Smooth muscle cell (in vitro differentiated cells): ENCODE results near the gene MUC5B. TPM values are rescaled to one million over a fixed set of nuclear protein-coding genes. Genes with fewer than 3 reads are reported as not detected.

Experiments
- DNase-seq: peaks from one replicate; lab custom pipeline; 2025; ENCODE audit not compliant: unreplicated experiment; lab: John Stamatoyannopoulos, UW
- H2AFZ ChIP-seq: fragments of 200-600 bp; sonication (generic); 2 replicates; pipeline ENCODE4 v1.6.0; 2016; ENCODE audit warnings: antibody characterized with exemption, low read depth, mild to moderate bottlenecking
- H3F3A ChIP-seq: fragments of 200-600 bp; sonication (generic); 2 replicates; pipeline ENCODE4 v1.6.0; 2017; ENCODE audit warnings: antibody characterized with exemption, low read depth
- H3K27ac ChIP-seq: fragments of 200-600 bp; sonication (generic); 2 replicates; pipeline ENCODE4 v1.5.1; 2016; ENCODE audit warnings: low read depth, mild to moderate bottlenecking
- H3K27me3 ChIP-seq: fragments of 200-600 bp; sonication (generic); 2 replicates; pipeline ENCODE4 v1.6.1; 2016; ENCODE audit warnings: low read depth, mild to moderate bottlenecking
- H3K36me3 ChIP-seq: fragments of 200-600 bp; sonication (generic); 2 replicates; pipeline ENCODE4 v1.5.1; 2016; ENCODE audit warnings: low read depth
- H3K4me1 ChIP-seq: fragments of 200-600 bp; sonication (generic); 2 replicates; pipeline ENCODE4 v1.5.1; 2016; ENCODE audit warnings: low read depth
- H3K4me2 ChIP-seq: fragments of 200-600 bp; sonication (generic); 2 replicates; pipeline ENCODE4 v1.6.0; 2016; ENCODE audit warnings: mild to moderate bottlenecking
- H3K4me3 ChIP-seq: fragments of 200-600 bp; sonication (generic); 2 replicates; pipeline ENCODE4 v1.5.1; 2016; ENCODE audit warnings: mild to moderate bottlenecking
- H3K79me2 ChIP-seq: fragments of 200-600 bp; sonication (generic); 2 replicates; pipeline ENCODE4 v1.6.0; 2016; ENCODE audit warnings: low read depth, mild to moderate bottlenecking
- H3K9ac ChIP-seq: fragments of 200-600 bp; sonication (generic); 2 replicates; pipeline ENCODE4 v1.6.0; 2016; ENCODE audit warnings: low read depth
- H3K9me3 ChIP-seq: fragments of 200-600 bp; sonication (generic); replicated peaks from 2 replicates; pipeline ENCODE4 v1.5.1; 2016; ENCODE audit warnings: low read depth
- H4K20me1 ChIP-seq: fragments of 200-600 bp; sonication (generic); 2 replicates; pipeline ENCODE4 v1.6.0; 2016; ENCODE audit warnings: low read depth
- WGBS: methylation state at CpG from one replicate; pipeline ENCODE4 v1.1.7; 2016; ENCODE audit warnings: low lambda C conversion rate; 5-methylcytosine and 5-hydroxymethylcytosine counted together
- polyA plus RNA-seq: library from polyadenylated mRNA; unstranded; fragments of >200 nt; fragmentation: Nextera tagmentation; extraction: Ambion mirVana; gene quantifications from 2 replicates; pipeline ENCODE4 v1.2.1, GENCODE V29; 2016
- total RNA-seq: library from RNA; depleted of rRNA; stranded (reverse); fragments of >200 nt; gene quantifications from 2 replicates; pipeline ENCODE4 v1.2.3, GENCODE V29; 2014
- TF ChIP-seq, protein P1 (sequence below): fragments of 200-600 bp; sonication (generic); IDR thresholded peaks from 2 replicates; pipeline ENCODE4 v1.5.1; 2017; ENCODE audit warnings: borderline replicate concordance, mild to moderate bottlenecking, antibody characterized with exemption; ENCODE audit not compliant: insufficient read depth, poor library complexity, severe bottlenecking

MUC5B gene
- total and polyA plus RNA-seq, 2 experiments from 2014 or later: not detected

DNA sequence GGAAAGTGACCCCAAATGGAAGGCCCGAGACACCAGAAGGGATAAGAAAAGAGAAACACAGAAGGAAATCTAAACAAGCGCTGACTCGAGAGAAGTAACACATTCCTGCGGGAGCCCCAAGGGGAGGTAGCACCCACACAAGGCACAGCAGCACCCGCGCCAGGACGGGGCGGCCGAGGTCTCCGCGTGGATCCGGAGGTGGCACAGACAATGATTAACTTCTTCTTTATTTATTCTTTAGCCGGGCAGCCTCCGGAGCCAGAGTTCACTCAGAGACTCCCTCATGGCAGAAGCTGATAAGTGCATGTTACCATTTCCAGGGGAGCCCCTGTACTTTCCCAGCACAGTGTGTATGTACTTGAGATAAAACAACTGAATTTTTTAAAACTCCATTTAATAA is 81.5 kb downstream of the MUC5B start:
- peaks cover 99% of the 10 kb centered on the region for H3K79me2 ChIP-seq
- no peak overlapping the region for H3K27ac ChIP-seq
- WGBS: 83% methylated on average over 14 of the region's 14 CpGs
- peaks cover 4% of the 10 kb centered on the region for H3K4me1 ChIP-seq
- no peak overlapping the region for H2AFZ ChIP-seq
- H3K36me3 ChIP-seq: no peaks in the 10 kb centered on the region
- TF ChIP-seq, protein P1, sequence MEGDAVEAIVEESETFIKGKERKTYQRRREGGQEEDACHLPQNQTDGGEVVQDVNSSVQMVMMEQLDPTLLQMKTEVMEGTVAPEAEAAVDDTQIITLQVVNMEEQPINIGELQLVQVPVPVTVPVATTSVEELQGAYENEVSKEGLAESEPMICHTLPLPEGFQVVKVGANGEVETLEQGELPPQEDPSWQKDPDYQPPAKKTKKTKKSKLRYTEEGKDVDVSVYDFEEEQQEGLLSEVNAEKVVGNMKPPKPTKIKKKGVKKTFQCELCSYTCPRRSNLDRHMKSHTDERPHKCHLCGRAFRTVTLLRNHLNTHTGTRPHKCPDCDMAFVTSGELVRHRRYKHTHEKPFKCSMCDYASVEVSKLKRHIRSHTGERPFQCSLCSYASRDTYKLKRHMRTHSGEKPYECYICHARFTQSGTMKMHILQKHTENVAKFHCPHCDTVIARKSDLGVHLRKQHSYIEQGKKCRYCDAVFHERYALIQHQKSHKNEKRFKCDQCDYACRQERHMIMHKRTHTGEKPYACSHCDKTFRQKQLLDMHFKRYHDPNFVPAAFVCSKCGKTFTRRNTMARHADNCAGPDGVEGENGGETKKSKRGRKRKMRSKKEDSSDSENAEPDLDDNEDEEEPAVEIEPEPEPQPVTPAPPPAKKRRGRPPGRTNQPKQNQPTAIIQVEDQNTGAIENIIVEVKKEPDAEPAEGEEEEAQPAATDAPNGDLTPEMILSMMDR: no peak
- DNase-seq: no peak
- peaks cover 95% of the 10 kb centered on the region for H4K20me1 ChIP-seq
- H3K9me3 ChIP-seq: no peaks in the 10 kb centered on the region
- no peak overlapping the region for H3K9ac ChIP-seq
- no peak overlapping the region for H3K4me3 ChIP-seq
- H3K4me2 ChIP-seq: no peak overlapping the region
- H3F3A ChIP-seq: no peaks in the 10 kb centered on the region
- H3K27me3 ChIP-seq: no peaks in the 10 kb centered on the region

DNA sequence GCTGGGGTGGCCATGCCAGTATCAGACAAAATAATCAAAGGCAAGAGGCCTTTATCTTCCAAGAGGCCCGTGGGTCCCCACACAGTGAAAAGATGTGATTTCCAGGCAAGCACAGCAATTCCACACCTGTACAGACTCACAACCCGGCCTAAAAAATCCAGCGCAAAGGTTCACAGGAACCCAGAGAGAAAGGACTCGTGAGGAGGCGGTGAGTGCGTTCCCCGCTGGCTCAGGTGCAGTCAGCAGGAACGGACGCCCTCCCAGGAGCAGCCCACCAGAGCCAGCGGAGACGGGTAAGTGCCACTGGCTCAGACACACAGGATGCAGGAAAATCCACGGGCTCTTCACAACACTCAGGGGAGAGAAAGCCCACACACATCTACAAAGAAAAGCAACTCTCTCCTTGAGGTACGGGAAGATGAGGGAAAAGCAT is 82.2 kb downstream of the MUC5B start:
- Histone ChIP-seq H3K27me3 (no peaks in the 10 kb centered on the region), H3K9ac (no peak overlapping the region), H3K4me2 (no peak overlapping the region), H3K4me1 (peaks cover 4% of the 10 kb centered on the region), H3K79me2 (peaks cover 93% of the 10 kb centered on the region), H3K27ac (no peak overlapping the region), H3K36me3 (no peaks in the 10 kb centered on the region), H2AFZ (no peak overlapping the region), H3F3A (no peaks in the 10 kb centered on the region), H3K4me3 (no peak overlapping the region), H4K20me1 (peaks cover 88% of the 10 kb centered on the region), H3K9me3 (no peaks in the 10 kb centered on the region)
- WGBS: 95% methylated on average over 13 of the region's 13 CpGs
- TF ChIP-seq, protein P1: no peak
- no peak for DNase-seq

DNA sequence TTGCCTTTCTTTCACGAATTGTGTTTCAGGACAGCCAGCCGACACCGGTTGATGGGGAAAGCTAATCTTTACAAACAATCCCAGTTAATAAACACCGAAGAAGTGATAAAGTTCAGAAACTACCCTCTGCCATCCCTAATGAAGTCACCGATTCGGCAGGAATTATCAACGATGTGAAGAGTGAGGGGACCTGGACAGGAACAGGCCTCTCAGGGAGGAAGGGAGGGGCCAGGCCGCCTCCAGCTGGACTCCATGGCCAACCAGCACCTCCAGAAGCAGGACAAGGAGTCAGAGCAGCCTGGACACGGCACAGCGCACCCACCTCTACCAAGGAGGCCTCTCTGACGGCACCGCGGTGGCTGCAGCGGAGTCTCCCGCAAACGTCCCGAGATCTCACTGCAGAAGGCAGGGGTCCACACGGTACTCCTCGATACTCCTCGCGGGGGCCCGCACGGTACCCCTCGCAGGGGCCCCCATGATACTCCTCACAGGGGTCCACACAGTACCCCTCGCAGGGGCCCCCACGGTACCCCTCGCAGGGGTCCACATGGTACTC is 82.7 kb downstream of the MUC5B start:
- Histone ChIP-seq H3K79me2 (peaks cover 88% of the 10 kb centered on the region), H3K4me3 (no peak overlapping the region), H4K20me1 (peaks cover 83% of the 10 kb centered on the region), H3F3A (no peaks in the 10 kb centered on the region), H3K27me3 (no peaks in the 10 kb centered on the region), H3K36me3 (no peaks in the 10 kb centered on the region), H2AFZ (no peak overlapping the region), H3K4me1 (peaks cover 4% of the 10 kb centered on the region), H3K9ac (no peak overlapping the region), H3K4me2 (no peak overlapping the region), H3K9me3 (no peaks in the 10 kb centered on the region), H3K27ac (no peak overlapping the region)
- WGBS: 94% methylated on average over 22 of the region's 27 CpGs
- no peak for DNase-seq
- TF ChIP-seq, protein P1: no peak
